ENCODE data around the gene NAT16.

NAT16 gene

DNA sequence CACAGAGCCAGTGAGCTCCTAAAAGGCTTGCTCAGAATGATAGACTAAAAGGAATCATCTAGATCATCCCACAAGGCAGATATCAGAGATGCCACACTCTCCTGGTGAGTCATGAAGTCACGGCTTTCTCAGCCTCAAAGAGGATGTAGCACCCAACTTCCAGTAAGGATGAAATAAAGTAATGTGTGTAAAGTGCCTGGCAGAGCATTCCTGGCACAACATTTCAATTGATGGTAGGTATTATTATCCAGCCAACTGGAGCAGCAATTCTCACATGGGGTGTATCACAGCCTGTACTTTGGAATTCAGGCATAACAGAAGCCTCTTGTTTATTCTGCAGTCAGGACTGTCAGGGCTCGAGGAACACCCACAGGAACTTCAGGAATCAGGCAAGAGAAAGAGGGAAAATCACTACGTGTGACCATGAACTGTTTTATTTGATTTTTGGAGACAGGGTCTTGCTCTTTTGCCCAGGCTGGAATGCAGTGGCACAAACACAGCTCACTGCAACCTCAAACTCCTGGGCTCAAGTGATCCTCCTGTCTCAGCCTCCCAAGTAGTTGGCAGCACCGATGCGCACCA lies 5.3 kb upstream of the NAT16 start:
- 76 to 80% methylated on average over 5 of the region's 5 CpGs for WGBS, 2 experiments
- Histone ChIP-seq H3K4me3 (ENCODE audit: insufficient read depth, low read depth, low read length) (no peak overlapping the region), H3K27me3 (ENCODE audit: control insufficient read depth, insufficient read depth, low read length, poor library complexity, severe bottlenecking) (peaks cover 14% of the 10 kb centered on the region), H3K9me3 (ENCODE audit: control insufficient read depth, low read length) (no peaks in the 10 kb centered on the region), H3K36me3 (ENCODE audit: control insufficient read depth, insufficient read depth, low read length) (no peaks in the 10 kb centered on the region), H3K27ac (ENCODE audit: insufficient read depth, low read depth, low read length, poor library complexity, severe bottlenecking) (no peak overlapping the region), H3K4me1 (ENCODE audit: control insufficient read depth, insufficient read depth, low read length) (peaks cover 2% of the 10 kb centered on the region)

DNA sequence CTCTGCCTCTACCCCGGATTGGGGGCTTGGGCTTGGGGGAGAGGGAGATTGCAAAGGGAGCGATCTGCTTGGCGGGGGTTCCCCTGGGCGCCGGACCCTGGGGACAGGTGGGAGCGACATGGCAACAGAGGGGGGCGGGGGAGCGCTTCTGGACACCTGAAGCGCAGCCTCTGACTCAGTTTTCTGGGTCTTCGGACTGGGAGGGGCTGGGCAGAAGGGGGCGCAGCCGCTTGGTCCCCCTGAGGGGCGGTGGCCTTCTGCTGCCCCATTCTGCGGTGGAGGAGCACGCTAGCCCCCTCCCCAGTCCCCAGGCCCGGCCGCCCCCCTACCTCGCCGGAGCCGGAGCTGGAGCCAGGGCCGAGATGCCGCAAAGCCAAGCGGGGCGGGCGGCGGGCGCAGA lies 380 bp downstream of the NAT16 start:
- peaks cover 68% of the 10 kb centered on the region for H3K27me3 ChIP-seq (ENCODE audit: control insufficient read depth, insufficient read depth, low read length, poor library complexity, severe bottlenecking)

DNA sequence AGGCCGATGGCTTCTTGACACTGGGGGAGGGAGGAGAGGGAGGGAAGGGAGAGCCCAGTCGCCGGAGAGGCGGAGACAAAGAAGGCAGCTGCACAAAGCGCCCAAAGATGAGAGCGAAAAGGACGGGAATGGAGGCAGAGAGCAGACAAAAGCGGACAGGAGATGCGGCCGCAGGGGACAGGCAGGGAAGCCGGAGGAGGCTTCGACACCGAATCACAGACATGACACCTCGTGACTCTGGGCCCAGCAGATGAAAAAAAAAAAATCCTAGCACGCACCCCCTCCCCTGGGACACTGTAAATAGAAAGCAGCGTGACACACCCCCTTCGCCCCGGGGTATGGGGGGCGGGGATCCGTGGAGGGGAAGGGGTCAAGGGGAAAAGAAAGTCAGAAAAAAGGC lies 976 bp downstream of the NAT16 start:
- Histone ChIP-seq H3K27me3 (ENCODE audit: control insufficient read depth, insufficient read depth, low read length, poor library complexity, severe bottlenecking) (peaks cover 74% of the 10 kb centered on the region), H3K36me3 (ENCODE audit: control insufficient read depth, insufficient read depth, low read length) (no peaks in the 10 kb centered on the region), H3K27ac (ENCODE audit: insufficient read depth, low read depth, low read length, poor library complexity, severe bottlenecking) (no peak overlapping the region), H3K9me3 (ENCODE audit: control insufficient read depth, low read length) (no peaks in the 10 kb centered on the region), H3K4me1 (ENCODE audit: control insufficient read depth, insufficient read depth, low read length) (peaks cover 13% of the 10 kb centered on the region), H3K4me3 (ENCODE audit: insufficient read depth, low read depth, low read length) (peak overlapping the region; percentile 39)
- 1% methylated on average over 20 of the region's 20 CpGs for WGBS, 2 experiments

More for the DNA sequence above, 380 bp downstream of the NAT16 start:
- Histone ChIP-seq H3K36me3 (ENCODE audit: control insufficient read depth, insufficient read depth, low read length) (no peaks in the 10 kb centered on the region), H3K9me3 (ENCODE audit: control insufficient read depth, low read length) (no peaks in the 10 kb centered on the region), H3K4me3 (ENCODE audit: insufficient read depth, low read depth, low read length) (peak overlapping the region; percentile 39), H3K4me1 (ENCODE audit: control insufficient read depth, insufficient read depth, low read length) (peaks cover 13% of the 10 kb centered on the region), H3K27ac (ENCODE audit: insufficient read depth, low read depth, low read length, poor library complexity, severe bottlenecking) (no peak overlapping the region)
- 0% methylated on average over 27 of the region's 27 CpGs for WGBS, 2 experiments

DNA sequence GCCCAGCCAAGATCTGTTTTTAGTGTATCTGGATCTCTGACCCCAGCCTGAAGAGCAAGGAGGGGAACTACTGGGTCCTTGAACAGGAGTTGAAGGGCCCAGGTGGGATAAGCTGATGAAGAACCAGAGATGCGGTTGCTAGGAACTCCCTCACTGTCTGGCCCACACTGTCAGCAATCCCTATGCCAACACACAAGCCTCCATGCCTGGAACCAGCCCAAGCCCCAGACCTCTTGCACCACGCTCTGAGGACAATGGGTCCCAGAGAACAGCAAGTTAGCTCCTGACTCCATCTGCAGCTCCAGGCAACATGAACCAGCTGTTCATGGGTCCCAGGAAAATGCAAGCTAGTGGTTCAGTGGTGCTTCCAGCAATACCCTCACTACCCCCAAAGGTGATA lies 2.4 kb downstream of the NAT16 start:
- Histone ChIP-seq H3K27ac (ENCODE audit: insufficient read depth, low read depth, low read length, poor library complexity, severe bottlenecking) (no peak overlapping the region), H3K36me3 (ENCODE audit: control insufficient read depth, insufficient read depth, low read length) (no peaks in the 10 kb centered on the region), H3K4me1 (ENCODE audit: control insufficient read depth, insufficient read depth, low read length) (peaks cover 22% of the 10 kb centered on the region), H3K4me3 (ENCODE audit: insufficient read depth, low read depth, low read length) (no peak overlapping the region), H3K27me3 (ENCODE audit: control insufficient read depth, insufficient read depth, low read length, poor library complexity, severe bottlenecking) (peaks cover 89% of the 10 kb centered on the region), H3K9me3 (ENCODE audit: control insufficient read depth, low read length) (no peaks in the 10 kb centered on the region)
- WGBS, 2 experiments: 91 to 96% methylated on average over 2 of the region's 2 CpGs

DNA sequence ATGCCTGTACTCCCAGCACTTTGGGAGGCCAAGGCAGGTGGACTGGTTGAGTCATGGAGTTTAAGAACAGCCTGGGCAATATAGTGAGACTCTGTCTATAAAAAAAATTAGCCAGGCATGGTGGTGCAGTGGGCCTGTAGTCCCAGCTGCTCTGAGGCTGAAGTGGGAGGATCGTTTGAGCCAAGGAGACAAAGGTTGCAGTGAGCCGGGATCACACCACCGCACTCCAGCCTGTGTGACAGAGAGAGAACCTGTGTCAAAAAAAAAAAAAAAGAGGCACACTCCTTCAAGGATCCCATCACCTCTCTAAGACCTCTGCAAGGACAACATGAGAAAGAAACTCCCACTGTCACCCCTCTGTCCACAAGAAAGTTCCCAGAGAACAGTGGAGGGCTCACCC lies 4.4 kb downstream of the NAT16 start:
- H3K4me1 ChIP-seq (ENCODE audit: control insufficient read depth, insufficient read depth, low read length): peaks cover 32% of the 10 kb centered on the region
- 61 to 63% methylated on average over 3 of the region's 3 CpGs for WGBS, 2 experiments
- no peaks in the 10 kb centered on the region for H3K36me3 ChIP-seq (ENCODE audit: control insufficient read depth, insufficient read depth, low read length)
- H3K4me3 ChIP-seq (ENCODE audit: insufficient read depth, low read depth, low read length): no peak overlapping the region
- H3K9me3 ChIP-seq (ENCODE audit: control insufficient read depth, low read length): no peaks in the 10 kb centered on the region
- peaks cover 98% of the 10 kb centered on the region for H3K27me3 ChIP-seq (ENCODE audit: control insufficient read depth, insufficient read depth, low read length, poor library complexity, severe bottlenecking)
- H3K27ac ChIP-seq (ENCODE audit: insufficient read depth, low read depth, low read length, poor library complexity, severe bottlenecking): no peak overlapping the region

DNA sequence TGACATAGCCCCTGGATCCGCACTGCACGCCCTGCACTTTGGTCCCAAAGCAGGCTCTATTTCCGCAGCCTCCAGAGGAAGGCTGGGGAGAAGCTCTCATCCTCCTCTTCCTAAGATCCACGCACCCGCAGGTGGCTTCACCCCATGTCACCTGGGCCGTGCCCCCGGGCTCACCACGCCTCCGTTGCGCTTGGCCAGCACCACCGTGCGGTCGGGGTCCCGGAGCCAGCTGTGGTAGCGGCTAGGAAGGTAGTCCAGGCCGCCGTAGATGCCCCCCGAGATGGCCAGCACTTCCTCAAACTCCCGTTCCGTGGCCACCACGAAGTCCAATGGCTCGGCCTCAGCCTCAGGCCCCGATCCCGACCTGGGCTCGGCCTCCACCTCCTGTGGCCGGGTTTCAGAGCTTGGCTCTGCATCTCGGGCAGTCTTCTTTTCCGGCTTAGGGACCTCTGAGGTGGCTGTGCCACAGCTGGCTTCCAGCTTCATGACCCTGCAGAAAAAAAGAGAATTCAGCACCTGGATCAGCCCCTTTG lies 5.7 kb downstream of the NAT16 start:
- H3K36me3 ChIP-seq (ENCODE audit: control insufficient read depth, insufficient read depth, low read length): no peaks in the 10 kb centered on the region
- WGBS, 2 experiments: 35 to 36% methylated on average over 28 of the region's 28 CpGs
- no peaks in the 10 kb centered on the region for H3K9me3 ChIP-seq (ENCODE audit: control insufficient read depth, low read length)
- no peak overlapping the region for H3K27ac ChIP-seq (ENCODE audit: insufficient read depth, low read depth, low read length, poor library complexity, severe bottlenecking)
- H3K27me3 ChIP-seq (ENCODE audit: control insufficient read depth, insufficient read depth, low read length, poor library complexity, severe bottlenecking): peaks cover 98% of the 10 kb centered on the region
- no peak overlapping the region for H3K4me3 ChIP-seq (ENCODE audit: insufficient read depth, low read depth, low read length)
- peaks cover 30% of the 10 kb centered on the region for H3K4me1 ChIP-seq (ENCODE audit: control insufficient read depth, insufficient read depth, low read length)

DNA sequence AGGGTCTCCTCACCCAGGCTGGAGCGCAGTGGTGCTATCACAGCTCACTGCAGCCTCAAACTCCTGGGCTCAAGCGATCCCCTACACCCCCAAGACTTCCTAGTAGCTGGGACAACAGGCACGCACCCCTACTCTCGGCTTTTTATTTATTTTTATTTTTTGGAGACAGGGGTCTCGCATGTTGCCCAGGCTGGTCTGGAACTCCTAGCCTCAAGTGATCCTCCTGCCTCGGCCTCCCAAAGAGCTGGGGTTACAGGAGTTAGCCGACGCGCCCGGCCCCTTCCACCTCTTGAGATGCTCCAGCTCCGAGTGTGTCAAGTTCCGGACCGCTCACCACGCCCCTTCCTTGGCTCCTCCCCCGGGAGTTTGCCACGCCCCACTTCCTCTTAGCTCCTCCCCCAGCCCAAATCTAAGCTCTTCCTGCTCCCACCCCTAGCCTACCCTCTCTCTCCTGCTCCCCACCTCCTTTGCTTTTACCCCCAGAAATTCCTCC lies 6.3 kb downstream of the NAT16 start:
- H3K4me1 ChIP-seq (ENCODE audit: control insufficient read depth, insufficient read depth, low read length): peaks cover 25% of the 10 kb centered on the region
- 14 to 17% methylated on average over 16 of the region's 16 CpGs for WGBS, 2 experiments
- no peak overlapping the region for H3K27ac ChIP-seq (ENCODE audit: insufficient read depth, low read depth, low read length, poor library complexity, severe bottlenecking)
- no peaks in the 10 kb centered on the region for H3K9me3 ChIP-seq (ENCODE audit: control insufficient read depth, low read length)
- no peaks in the 10 kb centered on the region for H3K36me3 ChIP-seq (ENCODE audit: control insufficient read depth, insufficient read depth, low read length)
- peaks cover 98% of the 10 kb centered on the region for H3K27me3 ChIP-seq (ENCODE audit: control insufficient read depth, insufficient read depth, low read length, poor library complexity, severe bottlenecking)
- H3K4me3 ChIP-seq (ENCODE audit: insufficient read depth, low read depth, low read length): no peak overlapping the region

DNA sequence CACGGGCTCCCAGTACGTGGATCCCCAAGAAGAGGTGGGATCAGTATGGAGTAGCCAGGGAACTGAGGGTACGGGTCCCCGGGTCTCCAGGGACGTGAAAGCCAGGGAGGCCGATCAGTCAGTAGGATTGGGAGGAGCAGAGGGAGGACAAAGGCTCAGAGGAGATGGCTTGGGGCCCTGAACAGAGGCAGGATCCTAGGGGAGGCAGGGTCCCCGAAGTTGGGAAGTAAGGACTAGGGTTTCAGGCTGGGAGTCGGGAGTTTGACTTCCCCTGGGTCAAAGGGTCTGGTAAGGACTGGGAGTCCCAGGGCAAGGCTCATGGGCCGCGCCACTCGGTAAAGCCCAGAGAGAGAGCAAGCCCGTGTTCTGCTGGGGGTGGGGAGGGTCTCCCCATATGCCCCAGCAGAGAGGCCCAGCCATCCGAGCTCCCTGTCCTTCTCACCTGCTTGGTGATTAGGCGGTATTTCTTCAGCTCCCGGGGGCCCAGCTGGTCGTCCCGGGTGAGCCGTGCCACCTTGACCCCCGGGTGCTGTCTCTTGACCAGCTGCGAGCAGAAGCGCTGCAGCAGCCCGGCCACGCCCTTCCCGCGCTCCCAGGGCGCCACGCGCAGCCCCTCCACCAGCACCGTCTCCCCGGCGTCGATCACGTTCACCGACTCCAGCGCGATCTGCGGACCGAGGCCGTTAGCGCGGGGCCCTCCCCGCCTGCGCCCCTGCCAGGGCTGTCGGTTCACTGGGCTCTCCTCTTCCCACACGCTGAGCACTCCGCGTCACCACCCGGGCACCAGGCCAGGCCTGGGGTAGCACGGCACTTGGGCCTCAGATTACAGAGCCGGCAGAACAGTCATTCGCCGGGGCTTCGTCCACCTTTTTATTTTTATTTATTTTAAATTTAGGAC lies 7.0 kb downstream of the NAT16 start:
- H3K4me3 ChIP-seq (ENCODE audit: insufficient read depth, low read depth, low read length): no peak overlapping the region
- no peaks in the 10 kb centered on the region for H3K9me3 ChIP-seq (ENCODE audit: control insufficient read depth, low read length)
- WGBS, 2 experiments: 4 to 5% methylated on average over 52 to 53 of the region's 53 CpGs
- H3K27me3 ChIP-seq (ENCODE audit: control insufficient read depth, insufficient read depth, low read length, poor library complexity, severe bottlenecking): peaks cover 98% of the 10 kb centered on the region
- no peaks in the 10 kb centered on the region for H3K36me3 ChIP-seq (ENCODE audit: control insufficient read depth, insufficient read depth, low read length)
- H3K27ac ChIP-seq (ENCODE audit: insufficient read depth, low read depth, low read length, poor library complexity, severe bottlenecking): no peak overlapping the region
- H3K4me1 ChIP-seq (ENCODE audit: control insufficient read depth, insufficient read depth, low read length): peaks cover 28% of the 10 kb centered on the region

DNA sequence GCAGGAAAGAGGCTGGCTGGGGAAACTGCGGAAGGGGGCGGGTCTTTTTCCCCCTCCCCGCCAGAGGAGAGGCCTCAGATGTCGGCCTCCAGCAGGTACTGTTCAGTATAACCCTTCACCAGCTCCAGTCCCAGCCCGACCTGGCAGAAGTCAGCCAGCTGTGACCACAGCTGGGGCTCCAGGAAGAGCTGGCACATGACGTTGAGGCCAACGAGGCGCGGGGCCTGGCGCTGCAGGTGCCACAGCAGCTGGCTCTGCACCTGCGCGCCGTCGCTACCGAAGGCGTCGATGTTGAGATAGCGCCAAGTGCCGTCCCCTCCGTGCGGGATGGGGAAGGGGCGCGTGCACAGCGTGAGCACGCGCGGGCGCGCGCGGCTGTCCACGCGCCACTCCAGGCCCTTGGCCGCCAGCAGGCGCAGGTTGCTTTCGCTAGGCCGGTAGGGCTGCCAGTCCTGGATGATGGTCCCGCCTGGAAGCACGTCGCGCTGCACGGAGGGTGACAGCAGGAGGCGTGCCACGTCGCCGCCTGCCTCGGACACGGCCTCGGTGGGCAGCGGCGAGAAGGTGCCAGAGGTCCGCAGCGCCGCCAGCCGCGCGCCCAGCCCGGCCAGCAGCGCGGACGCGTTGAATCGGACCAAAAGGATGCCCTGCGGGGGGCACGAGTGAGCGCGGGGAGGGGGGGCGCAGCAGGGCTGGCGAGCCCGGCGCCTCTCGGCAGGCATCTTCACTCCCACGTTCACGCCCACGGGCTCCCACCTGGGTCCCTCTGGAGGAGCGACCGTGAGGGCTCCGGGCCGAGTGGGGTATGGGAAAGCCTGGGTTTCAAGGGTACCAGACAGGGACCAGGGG lies 7.9 kb downstream of the NAT16 start:
- no peaks in the 10 kb centered on the region for H3K9me3 ChIP-seq (ENCODE audit: control insufficient read depth, low read length)
- H3K27me3 ChIP-seq (ENCODE audit: control insufficient read depth, insufficient read depth, low read length, poor library complexity, severe bottlenecking): peaks cover 98% of the 10 kb centered on the region
- peaks cover 36% of the 10 kb centered on the region for H3K4me1 ChIP-seq (ENCODE audit: control insufficient read depth, insufficient read depth, low read length)
- H3K4me3 ChIP-seq (ENCODE audit: insufficient read depth, low read depth, low read length): no peak overlapping the region
- WGBS, 2 experiments: 1% methylated on average over 79 of the region's 79 CpGs
- H3K36me3 ChIP-seq (ENCODE audit: control insufficient read depth, insufficient read depth, low read length): no peaks in the 10 kb centered on the region
- no peak overlapping the region for H3K27ac ChIP-seq (ENCODE audit: insufficient read depth, low read depth, low read length, poor library complexity, severe bottlenecking)

Measured in ectodermal cell (in vitro differentiated cells).